ENCODE results near the gene MIOX. TPM values are rescaled to one million over a fixed set of nuclear protein-coding genes. Genes with fewer than 3 reads are reported as not detected.

The MIOX gene
- total RNA-seq, 1 experiment from 2014 or later, result 1.4 TPM

DNA sequence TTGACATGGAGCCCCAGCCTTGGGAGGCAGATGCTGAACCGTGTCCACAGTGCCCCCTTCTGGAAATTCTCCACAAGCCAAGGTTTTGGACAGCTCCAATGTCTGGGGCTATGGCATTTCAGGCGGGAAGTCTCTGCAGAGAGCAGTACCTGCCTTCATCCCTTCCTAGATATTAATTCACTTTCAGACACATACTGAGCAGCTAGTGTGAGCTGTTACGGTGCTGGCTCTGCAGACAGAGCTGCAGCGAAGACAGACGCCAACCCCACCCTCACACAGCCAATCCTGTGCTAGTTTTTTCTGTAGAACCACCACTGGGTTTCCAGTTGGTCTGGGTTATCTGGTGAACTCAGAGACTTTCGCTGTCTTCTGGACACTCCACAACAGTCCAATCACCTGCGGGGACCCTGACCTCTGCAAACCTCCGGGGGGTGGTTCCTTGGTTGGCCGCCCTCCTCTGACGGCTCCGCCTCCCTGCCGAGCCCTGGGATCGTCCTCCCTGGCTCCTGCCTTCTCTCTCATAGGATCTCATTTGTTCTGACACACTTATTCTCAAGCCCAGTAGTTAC, 11.7 kb downstream of the MIOX start:
- no peaks in the 10 kb centered on the region for H3K79me1 ChIP-seq (ENCODE audit: insufficient read depth, low read depth, low read length, poor library complexity, severe bottlenecking)
- H3K18ac ChIP-seq (ENCODE audit: insufficient read length, low read depth, low read length), result no peak overlapping the region
- no peak overlapping the region for H2BK5ac ChIP-seq (ENCODE audit: insufficient read length, low read length)
- no peak overlapping the region for H2BK15ac ChIP-seq (ENCODE audit: low read depth, low read length)
- H4K8ac ChIP-seq (replicated peaks; ENCODE audit: insufficient read length, low read depth, low read length), result no peak overlapping the region
- Mint-ChIP-seq H3K36me3 (ENCODE audit: insufficient read depth in 1 of 3, low read depth in 3 of 3) (peaks cover 0 to 3% (median 0%) of the 10 kb centered on the region in 3 experiments; a peak in 2 of 7 replicates), H3K9me3 (no peaks in the 10 kb centered on the region; a peak in 1 of 5 replicates), H3K4me3 (no peak overlapping the region), H3K4me1 (peaks cover 5 to 6% of the 10 kb centered on the region in 2 experiments), H3K27me3 (ENCODE audit: low read depth) (peaks cover 14% of the 10 kb centered on the region), H3K27ac (peak overlapping the region in 1 of 3 experiments; percentile 37; a peak in 2 of 7 replicates)
- no CpG with 5 or more reads among the region's 13 CpGs for WGBS (ENCODE audit: extremely low coverage, insufficient read length, low lambda C conversion rate)
- no peaks in the 10 kb centered on the region for H3K27me3 ChIP-seq (ENCODE audit: insufficient read depth, low read length)
- no peaks in the 10 kb centered on the region for H3K23me2 ChIP-seq (ENCODE audit: insufficient read length, low read depth, low read length, poor library complexity, severe bottlenecking)
- no peaks in the 10 kb centered on the region for H3K9me3 ChIP-seq (ENCODE audit: control insufficient read depth, low read depth, low read length)
- H3K79me2 ChIP-seq (ENCODE audit: insufficient read depth, low read length), result no peaks in the 10 kb centered on the region
- no peaks in the 10 kb centered on the region for H3K4me1 ChIP-seq (ENCODE audit: insufficient read depth, low read length)
- H3K4me2 ChIP-seq (ENCODE audit: insufficient read depth, insufficient read length, low read length), result no peak overlapping the region
- H2AFZ ChIP-seq (ENCODE audit: low read length), result no peak overlapping the region
- H3T11ph ChIP-seq (ENCODE audit: low read length), result no peak overlapping the region
- no peak overlapping the region for H2BK120ac ChIP-seq (ENCODE audit: low read depth, low read length, poor library complexity, severe bottlenecking)
- no peak overlapping the region for H3K14ac ChIP-seq (ENCODE audit: insufficient read depth, low read length)
- H4K20me1 ChIP-seq (ENCODE audit: control insufficient read depth, insufficient read depth, insufficient read length), result no peaks in the 10 kb centered on the region
- no peak overlapping the region for H2BK12ac ChIP-seq (ENCODE audit: insufficient read length, low read depth, low read length)
- no peak overlapping the region for H3K27ac ChIP-seq (ENCODE audit: insufficient read length, low read depth, low read length)
- peak; percentile 83 for TF ChIP-seq CTCF (conservative IDR thresholded peaks at IDR 0.05)
- no peak overlapping the region for H3K56ac ChIP-seq (ENCODE audit: insufficient read length, low read depth, low read length)
- no peak overlapping the region for H4K5ac ChIP-seq (ENCODE audit: insufficient read length, low read depth, low read length)
- H2AK5ac ChIP-seq (ENCODE audit: insufficient read length, low read length), result no peak overlapping the region
- no peak overlapping the region for H2BK20ac ChIP-seq (ENCODE audit: low read depth, low read length, poor library complexity, severe bottlenecking)
- peak; percentile 82 for DNase-seq
- H3K9ac ChIP-seq (ENCODE audit: extremely low read depth, insufficient read length, low read length), result no peak overlapping the region
- H3K4ac ChIP-seq (ENCODE audit: low read depth, low read length), result no peak overlapping the region
- no peak overlapping the region for H3K23ac ChIP-seq (ENCODE audit: insufficient read length, low read depth, low read length)
- no peak overlapping the region for H4K91ac ChIP-seq (ENCODE audit: insufficient read length, low read depth, low read length)

Data from H9 (cell line).